Skeletal muscle cell (primary cell): ENCODE data around the gene TMEM178B.
"Not testable (repeated sequence)": the region's sequence is repeated elsewhere in the genome, so short reads cannot be mapped to it uniquely, and the experiment has no call there.

ENCODE experiments used
- DNase-seq: peaks from one replicate; pipeline ENCODE4 v3.0.0-alpha.2; 2010; ENCODE audit warnings: low read depth
- H3K4me3 ChIP-seq: 2 replicates; pipeline ENCODE4 v1.5.1; 2011; ENCODE audit warnings: low read depth, mild to moderate bottlenecking, control low read depth, low read length, moderate library complexity

Gene TMEM178B

GRCh38 chr7:141324870-141325269, 251.0 kb downstream of the TMEM178B start:
- DNase-seq, result no peak
- no peak overlapping the region for H3K4me3 ChIP-seq

GRCh38 chr7:141325275-141325674, 251.4 kb downstream of the TMEM178B start:
- no peak overlapping the region for H3K4me3 ChIP-seq
- DNase-seq, result no peak

- DNase-seq, result no peak
- no peak overlapping the region for H3K4me3 ChIP-seq
Observed at GRCh38 chr7:141328290-141328689, 254.4 kb downstream of the TMEM178B start.

- H3K4me3 ChIP-seq, DNase-seq: not testable (repeated sequence)
Observed at GRCh38 chr7:141330285-141330684, 256.4 kb downstream of the TMEM178B start.

GRCh38 chr7:141333459-141333858, 259.6 kb downstream of the TMEM178B start:
- no peak for DNase-seq
- no peak overlapping the region for H3K4me3 ChIP-seq

GRCh38 chr7:141335164-141335563, 261.3 kb downstream of the TMEM178B start:
- DNase-seq, result no peak
- no peak overlapping the region for H3K4me3 ChIP-seq

- H3K4me3 ChIP-seq, result no peak overlapping the region
- no peak for DNase-seq
Observed at GRCh38 chr7:141339603-141340002, 265.7 kb downstream of the TMEM178B start.

GRCh38 chr7:141340991-141341390, 267.1 kb downstream of the TMEM178B start:
- no peak for DNase-seq
- H3K4me3 ChIP-seq, result no peak overlapping the region

- H3K4me3 ChIP-seq, result no peak overlapping the region
- no peak for DNase-seq
Observed at GRCh38 chr7:141342621-141343408, 269.0 kb downstream of the TMEM178B start.

GRCh38 chr7:141344153-141344935, 270.5 kb downstream of the TMEM178B start:
- H3K4me3 ChIP-seq, result no peak overlapping the region
- no peak for DNase-seq

GRCh38 chr7:141348728-141349127, 274.9 kb downstream of the TMEM178B start:
- H3K4me3 ChIP-seq, result no peak overlapping the region
- DNase-seq, result no peak

GRCh38 chr7:141349338-141349737, 275.5 kb downstream of the TMEM178B start:
- no peak for DNase-seq
- no peak overlapping the region for H3K4me3 ChIP-seq

GRCh38 chr7:141349804-141350203, 275.9 kb downstream of the TMEM178B start:
- H3K4me3 ChIP-seq, result no peak overlapping the region
- no peak for DNase-seq

GRCh38 chr7:141351175-141351574, 277.3 kb downstream of the TMEM178B start:
- H3K4me3 ChIP-seq, result no peak overlapping the region
- no peak for DNase-seq

GRCh38 chr7:141352955-141353354, 279.1 kb downstream of the TMEM178B start:
- DNase-seq, result no peak
- H3K4me3 ChIP-seq, result no peak overlapping the region

- peak; percentile 67 for DNase-seq
Observed at GRCh38 chr7:141354251-141354650, 280.4 kb downstream of the TMEM178B start.

GRCh38 chr7:141355032-141355431, 281.2 kb downstream of the TMEM178B start:
- H3K4me3 ChIP-seq, result no peak overlapping the region
- peak; percentile 46 for DNase-seq

More at GRCh38 chr7:141354251-141354650, 280.4 kb downstream of the TMEM178B start:
- no peak overlapping the region for H3K4me3 ChIP-seq

- no peak overlapping the region for H3K4me3 ChIP-seq
- DNase-seq, result no peak
Observed at GRCh38 chr7:141356161-141356560, 282.3 kb downstream of the TMEM178B start.

- no peak for DNase-seq
- H3K4me3 ChIP-seq, result no peak overlapping the region
Observed at GRCh38 chr7:141358386-141358785, 284.5 kb downstream of the TMEM178B start.

GRCh38 chr7:141359262-141359661, 285.4 kb downstream of the TMEM178B start:
- no peak overlapping the region for H3K4me3 ChIP-seq
- no peak for DNase-seq
